ENCODE measurements around the gene CLHC1.
"Not testable (repeated sequence)": the region's sequence is repeated elsewhere in the genome, so short reads cannot be mapped to it uniquely, and the experiment has no call there.

The CLHC1 gene

DNA sequence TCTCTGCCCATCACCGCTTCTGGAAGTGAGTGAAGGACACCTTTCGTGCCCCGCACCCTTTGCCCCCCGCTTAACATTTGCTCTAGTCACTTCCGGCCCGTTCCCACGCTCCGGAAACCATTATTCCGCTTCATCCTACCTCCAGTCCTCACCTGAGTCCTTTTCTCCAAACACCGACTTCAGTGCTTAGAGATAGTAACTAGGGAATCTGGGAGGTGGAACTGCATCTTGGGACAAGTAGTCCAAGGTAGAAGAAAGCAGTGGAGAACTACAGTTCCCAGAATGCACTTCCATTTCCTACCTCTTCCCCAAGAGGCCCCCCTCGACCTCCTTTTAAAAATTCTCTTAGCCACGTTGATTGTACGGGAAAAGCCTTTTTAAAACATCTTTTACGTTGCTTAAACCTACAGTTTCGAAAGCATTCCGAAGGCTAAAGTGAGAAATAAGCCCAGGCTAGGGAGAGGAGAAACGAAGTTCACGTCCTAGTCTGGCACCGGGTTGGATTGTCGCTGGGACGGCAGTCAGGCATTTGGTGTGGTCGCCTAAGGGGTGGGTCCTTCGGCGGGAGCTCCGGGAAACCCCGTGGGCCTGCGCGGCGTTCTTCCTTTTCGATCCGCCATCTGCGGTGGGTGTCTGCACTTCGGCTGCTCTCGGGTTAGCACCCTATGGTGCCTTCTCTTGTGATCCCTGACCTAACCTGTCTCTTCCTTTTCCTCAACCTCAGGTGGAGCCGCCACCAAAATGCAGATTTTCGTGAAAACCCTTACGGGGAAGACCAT, at the start of gene CLHC1, which contains the start of gene RPS27A:
Gene CLHC1 (minus strand): TSS at position 210 of the 779 bp plus-strand sequence. CDS start 9,882 bp downstream, outside the sequence.
Gene RPS27A (plus strand): TSS at position 605 of the 779 bp plus-strand sequence. CDS start 137 bp downstream, at position 742.
- Mint-ChIP-seq H3K27ac (peak within 1 kb of the TSS; percentile 95), H3K9me3 (no peaks in the 10 kb centered on the region), H3K4me1 (ENCODE audit: low read depth) (peaks cover 48% of the 10 kb centered on the region), H3K36me3 (ENCODE audit: low read depth) (peaks cover 63% of the 10 kb centered on the region), H3K4me3 (peak within 1 kb of the TSS; percentile 100), H3K27me3 (ENCODE audit: low read depth) (no peaks in the 10 kb centered on the region)

DNA sequence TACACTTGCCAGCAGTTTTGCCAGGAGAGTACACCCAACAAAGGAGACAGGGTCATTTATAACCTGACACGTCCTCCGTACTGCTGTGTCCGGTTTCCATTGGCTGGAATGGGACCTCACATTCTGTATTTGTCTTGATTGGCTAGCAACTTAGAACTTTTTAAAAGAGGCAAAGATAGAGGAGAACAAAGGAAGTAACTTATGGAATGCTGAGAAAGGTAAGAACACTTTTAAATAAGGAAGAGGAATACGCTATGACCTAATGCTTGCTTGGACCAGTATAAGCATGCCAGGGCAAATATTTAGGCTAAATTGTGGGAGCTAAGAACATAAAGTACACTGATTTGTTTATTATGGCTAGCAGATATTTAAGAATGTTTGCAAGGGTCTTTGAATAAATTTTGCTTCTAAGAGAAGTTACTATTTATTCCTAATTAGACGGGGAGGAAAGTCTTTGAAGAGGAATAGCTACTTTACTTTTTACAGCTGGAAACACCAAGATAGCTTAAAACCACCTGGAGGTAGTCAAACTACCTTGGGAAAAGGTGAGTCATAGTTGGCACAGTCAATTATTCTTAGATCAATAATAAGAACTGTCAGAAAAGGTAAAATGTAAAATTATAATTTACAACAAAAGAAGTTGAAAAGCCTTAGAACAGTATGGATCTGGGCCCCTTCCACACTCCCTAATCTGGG, 48.9 kb upstream of the CLHC1 start:
- H3K27me3 Mint-ChIP-seq (ENCODE audit: low read depth); H3K36me3 Mint-ChIP-seq (ENCODE audit: low read depth); H3K9me3 Mint-ChIP-seq: not testable (repeated sequence)
- peak overlapping the region; percentile 31 for H3K4me3 Mint-ChIP-seq
- H3K4me1 Mint-ChIP-seq (ENCODE audit: low read depth), result peaks cover 12% of the 10 kb centered on the region
- H3K27ac Mint-ChIP-seq, result peak overlapping the region; percentile 55

DNA sequence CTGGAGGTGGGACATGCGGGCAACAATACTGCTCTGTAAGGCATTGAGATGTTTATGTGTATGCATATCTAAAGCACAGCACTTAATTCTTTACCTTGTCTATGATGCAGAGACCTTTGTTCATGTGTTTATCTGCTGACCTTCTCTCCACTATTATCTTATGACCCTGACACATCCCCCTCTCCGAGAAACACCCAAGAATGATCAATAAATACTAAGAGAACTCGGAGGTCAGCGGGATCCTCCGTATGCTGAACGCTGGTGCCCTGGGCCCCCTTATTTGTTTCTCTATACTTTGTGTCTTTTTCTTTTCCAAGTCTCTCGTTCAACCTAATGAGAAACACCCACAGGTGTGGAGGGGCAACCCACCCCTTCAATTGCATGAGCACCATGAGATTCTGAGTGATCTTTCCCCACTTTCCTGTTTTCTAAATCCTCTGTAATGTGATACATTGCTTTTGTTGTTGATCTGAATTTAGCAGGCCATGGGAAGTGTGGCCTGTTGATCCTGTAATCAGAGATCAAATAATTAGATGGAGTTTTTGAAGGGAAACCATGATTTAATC, 47.8 kb upstream of the CLHC1 start:
- H3K27ac Mint-ChIP-seq; H3K4me3 Mint-ChIP-seq; H3K27me3 Mint-ChIP-seq (ENCODE audit: low read depth); H3K36me3 Mint-ChIP-seq (ENCODE audit: low read depth); H3K9me3 Mint-ChIP-seq: not testable (repeated sequence)
- H3K4me1 Mint-ChIP-seq (ENCODE audit: low read depth), result peaks cover 12% of the 10 kb centered on the region

DNA sequence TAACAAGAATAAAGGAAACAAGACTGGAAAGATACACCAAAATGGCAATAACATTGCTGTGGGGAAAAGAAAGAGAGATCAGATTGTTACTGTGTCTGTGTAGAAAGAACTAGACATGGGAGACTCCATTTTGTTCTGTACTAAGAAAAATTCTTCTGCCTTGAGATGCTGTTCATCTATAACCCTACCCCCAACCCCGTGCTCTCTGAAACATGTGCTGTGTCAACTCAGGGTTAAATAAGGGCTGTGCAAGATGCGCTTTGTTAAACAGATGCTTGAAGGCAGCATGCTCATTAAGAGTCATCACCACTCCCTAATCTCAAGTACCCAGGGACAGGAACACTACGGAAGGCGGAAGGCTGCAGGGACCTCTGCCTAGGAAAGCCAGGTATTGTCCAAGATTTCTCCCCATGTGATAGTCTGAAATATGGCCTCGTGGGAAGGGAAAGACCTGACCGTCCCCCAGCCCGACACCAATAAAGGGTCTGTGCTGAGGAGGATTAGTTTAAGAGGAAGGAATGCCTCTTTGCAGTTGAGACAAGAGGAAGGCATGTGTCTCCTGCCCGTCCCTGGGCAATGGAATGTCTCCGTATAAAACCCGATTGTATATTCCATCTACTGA, 47.2 kb upstream of the CLHC1 start:
- peaks cover 12% of the 10 kb centered on the region for H3K4me1 Mint-ChIP-seq (ENCODE audit: low read depth)
- H3K27ac Mint-ChIP-seq; H3K9me3 Mint-ChIP-seq; H3K36me3 Mint-ChIP-seq (ENCODE audit: low read depth); H3K4me3 Mint-ChIP-seq; H3K27me3 Mint-ChIP-seq (ENCODE audit: low read depth): not testable (repeated sequence)

DNA sequence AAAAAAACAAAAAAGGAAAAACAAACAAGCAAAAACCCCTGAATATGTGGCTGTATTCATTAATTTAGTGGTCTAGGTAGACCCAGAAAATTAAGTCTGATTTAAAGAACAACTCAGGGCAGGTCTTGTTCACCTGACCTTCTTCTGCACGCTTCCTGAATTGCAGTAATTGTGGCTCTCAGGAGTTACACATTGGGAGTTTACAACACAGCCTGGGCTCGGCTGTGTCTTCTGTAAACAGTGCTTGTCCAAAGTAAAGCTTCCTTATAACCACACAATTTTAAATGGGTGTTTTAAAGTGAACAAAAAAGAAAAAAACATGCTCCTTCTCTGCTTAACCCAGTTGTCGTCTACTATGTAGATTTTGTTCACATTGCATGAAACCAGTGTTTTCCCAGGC, 45.2 kb upstream of the CLHC1 start:
- Mint-ChIP-seq H3K36me3 (ENCODE audit: low read depth) (no peaks in the 10 kb centered on the region), H3K4me1 (ENCODE audit: low read depth) (peaks cover 4% of the 10 kb centered on the region), H3K27me3 (ENCODE audit: low read depth) (peaks cover 5% of the 10 kb centered on the region), H3K27ac (no peak overlapping the region), H3K4me3 (no peak overlapping the region), H3K9me3 (no peaks in the 10 kb centered on the region)

DNA sequence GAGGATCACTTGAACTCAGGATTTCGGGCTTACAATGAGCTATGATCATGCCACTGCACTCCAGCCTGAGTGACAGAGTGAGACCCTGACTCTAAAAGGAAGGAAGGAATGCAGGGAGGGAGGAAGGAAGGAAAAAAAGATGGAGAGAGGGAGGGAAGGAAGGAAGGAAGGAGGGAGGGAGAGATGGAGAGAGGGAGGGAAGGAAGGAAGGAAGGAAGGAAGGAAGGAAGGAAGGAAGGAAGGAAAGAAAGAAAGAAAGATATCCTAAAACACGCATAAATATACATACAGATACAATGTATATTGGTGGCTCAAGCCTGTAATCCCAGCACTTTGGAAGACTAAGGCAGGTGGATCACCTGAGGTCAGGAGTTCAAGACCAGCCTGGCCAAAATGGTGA, 42.3 kb upstream of the CLHC1 start:
- not testable (repeated sequence) for H3K4me3 Mint-ChIP-seq; H3K27ac Mint-ChIP-seq; H3K27me3 Mint-ChIP-seq (ENCODE audit: low read depth); H3K9me3 Mint-ChIP-seq; H3K36me3 Mint-ChIP-seq (ENCODE audit: low read depth)
- peaks cover 10% of the 10 kb centered on the region for H3K4me1 Mint-ChIP-seq (ENCODE audit: low read depth)

DNA sequence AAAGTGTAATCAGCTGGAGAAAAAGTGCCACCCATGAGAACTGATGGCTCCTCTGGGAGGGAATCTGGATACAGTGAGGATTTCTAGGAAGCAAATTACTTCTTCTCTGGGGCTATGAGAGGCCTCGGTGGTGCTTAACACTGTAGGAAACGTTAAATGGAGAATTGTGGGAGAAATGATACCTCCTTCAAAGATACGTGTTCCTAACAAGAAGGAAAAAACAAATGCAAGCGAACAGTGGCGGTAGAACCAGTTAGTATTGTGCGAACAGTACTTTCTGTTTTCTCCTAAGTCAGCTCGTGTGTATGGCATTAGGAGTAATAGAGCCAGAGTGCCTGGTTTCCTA, 37.5 kb upstream of the CLHC1 start:
- Mint-ChIP-seq H3K4me1 (ENCODE audit: low read depth) (peaks cover 12% of the 10 kb centered on the region), H3K9me3 (no peaks in the 10 kb centered on the region)

DNA sequence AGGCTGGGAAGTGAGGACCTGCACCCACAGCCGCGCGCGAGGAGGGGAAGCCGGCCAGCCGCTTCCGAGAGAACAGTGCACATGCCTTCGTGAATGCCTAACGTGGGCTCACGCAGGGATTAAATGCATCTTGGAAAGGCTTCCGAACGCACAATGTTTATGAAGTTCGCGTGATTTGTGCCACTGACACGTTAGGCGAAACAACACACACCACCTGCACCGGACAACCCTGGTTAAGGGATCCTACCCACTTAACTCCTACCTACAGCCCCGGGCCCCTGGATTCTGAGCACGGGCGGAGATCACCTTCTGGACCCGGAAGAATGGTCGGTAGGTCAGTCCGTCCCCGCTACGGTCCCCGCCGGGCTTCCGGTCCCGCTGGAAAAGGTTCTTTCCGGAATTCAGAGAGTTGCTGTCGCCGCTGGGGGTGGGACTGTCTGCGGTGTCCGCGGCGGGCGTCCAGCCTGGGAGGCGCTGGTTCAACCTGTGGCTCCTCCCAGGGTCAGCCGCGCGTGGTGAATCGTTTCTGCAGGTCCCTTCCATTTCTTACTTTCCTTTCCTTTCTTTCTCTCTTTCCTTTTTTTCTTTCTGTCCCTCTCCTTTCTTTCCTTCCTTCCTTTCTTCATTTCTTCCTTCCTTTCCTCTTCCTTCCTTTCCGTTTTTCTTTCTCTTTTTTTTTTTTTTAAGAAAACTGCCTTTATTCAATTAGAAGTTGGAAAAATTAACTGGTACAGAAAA, 37.0 kb upstream of the CLHC1 start, which contains the start of gene MTIF2:
Gene MTIF2 (minus strand): TSS at position 325 of the 738 bp plus-strand sequence. CDS start 5,373 bp downstream, outside the sequence.
- H3K27ac Mint-ChIP-seq, result peak within 1 kb of the TSS; percentile 94
- H3K4me3 Mint-ChIP-seq, result peak within 1 kb of the TSS; percentile 100
- no peaks in the 10 kb centered on the region for H3K9me3 Mint-ChIP-seq
- H3K36me3 Mint-ChIP-seq (ENCODE audit: low read depth), result peaks cover 3% of the 10 kb centered on the region
- peaks cover 12% of the 10 kb centered on the region for H3K4me1 Mint-ChIP-seq (ENCODE audit: low read depth)
- H3K27me3 Mint-ChIP-seq (ENCODE audit: low read depth), result no peaks in the 10 kb centered on the region

More for the DNA sequence above, 37.5 kb upstream of the CLHC1 start:
- Mint-ChIP-seq H3K4me3 (peak overlapping the region; percentile 100), H3K27me3 (ENCODE audit: low read depth) (no peaks in the 10 kb centered on the region), H3K36me3 (ENCODE audit: low read depth) (no peaks in the 10 kb centered on the region), H3K27ac (peak overlapping the region; percentile 94)

DNA sequence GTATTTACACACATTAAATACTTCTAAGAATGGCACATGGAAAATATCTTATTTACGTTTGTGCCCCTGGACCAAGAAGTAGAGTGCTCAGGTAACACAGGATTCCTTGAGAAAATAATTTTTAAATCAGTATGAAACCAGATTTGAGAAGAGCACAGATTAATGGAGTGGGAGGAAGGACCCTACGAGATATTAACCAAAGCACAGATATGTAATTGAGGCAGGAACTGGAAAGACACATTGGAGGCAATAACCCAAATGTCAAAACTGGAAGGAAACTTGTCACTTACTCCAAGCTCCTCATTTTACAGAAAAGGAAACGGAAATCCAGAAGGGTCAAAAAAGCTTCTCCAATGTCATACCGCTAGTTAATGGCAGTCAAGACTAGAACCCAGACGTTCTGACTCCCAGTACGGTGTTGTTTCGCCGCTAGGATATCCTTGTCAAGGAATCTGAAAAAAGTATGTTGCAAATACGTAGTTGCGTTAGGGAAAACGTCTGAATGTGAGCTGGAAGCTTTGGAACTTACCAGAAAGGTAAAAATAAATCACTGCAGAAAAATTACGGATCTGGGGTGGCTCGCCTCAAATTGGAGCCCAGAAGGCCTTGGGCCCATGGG, 36.3 kb upstream of the CLHC1 start:
- H3K9me3 Mint-ChIP-seq, result no peaks in the 10 kb centered on the region
- peaks cover 12% of the 10 kb centered on the region for H3K4me1 Mint-ChIP-seq (ENCODE audit: low read depth)
- no peaks in the 10 kb centered on the region for H3K27me3 Mint-ChIP-seq (ENCODE audit: low read depth)
- H3K27ac Mint-ChIP-seq, result peak overlapping the region; percentile 94
- H3K36me3 Mint-ChIP-seq (ENCODE audit: low read depth), result peaks cover 3% of the 10 kb centered on the region
- H3K4me3 Mint-ChIP-seq, result peak overlapping the region; percentile 100

DNA sequence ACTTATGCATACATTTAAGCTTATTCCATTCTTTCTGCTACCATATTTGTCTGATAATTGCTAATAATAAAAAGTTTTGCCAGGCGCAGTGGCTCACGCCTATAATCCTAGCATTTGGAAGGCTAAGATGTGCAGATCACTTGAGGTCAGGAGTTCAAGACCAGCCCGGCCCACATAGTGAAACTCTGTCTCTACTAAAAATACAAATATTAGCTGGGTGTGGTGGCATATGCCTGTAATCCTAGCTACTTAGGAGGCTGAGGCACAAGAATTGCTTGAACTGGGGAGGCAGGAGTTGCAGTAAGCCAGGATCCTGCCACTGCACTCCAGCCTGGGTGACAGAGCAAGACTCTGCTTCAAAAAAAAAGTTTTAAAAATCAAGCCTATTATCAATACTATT, 27.5 kb upstream of the CLHC1 start:
- H3K36me3 Mint-ChIP-seq (ENCODE audit: low read depth); H3K9me3 Mint-ChIP-seq; H3K27me3 Mint-ChIP-seq (ENCODE audit: low read depth); H3K4me3 Mint-ChIP-seq; H3K27ac Mint-ChIP-seq; H3K4me1 Mint-ChIP-seq (ENCODE audit: low read depth): not testable (repeated sequence)

DNA sequence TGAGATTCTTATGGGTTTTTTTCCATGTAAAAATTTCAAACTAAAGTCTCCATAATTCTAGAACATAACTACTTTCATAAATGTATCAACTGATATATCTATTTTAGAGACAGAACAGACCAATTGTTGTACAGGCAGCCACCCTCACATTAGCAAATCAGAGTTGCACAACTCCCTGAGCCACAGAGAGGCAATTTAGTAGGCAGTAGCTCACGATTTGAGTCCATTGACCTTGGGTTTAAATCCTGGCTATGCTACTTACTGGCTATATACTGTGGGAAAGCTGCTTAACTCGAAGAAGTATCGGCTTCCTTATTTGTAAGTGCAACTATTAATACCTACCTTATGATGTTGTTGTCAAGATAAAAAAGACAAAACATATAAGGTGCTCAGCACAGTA, 20.7 kb upstream of the CLHC1 start:
- H3K27ac Mint-ChIP-seq, result no peak overlapping the region
- no peaks in the 10 kb centered on the region for H3K9me3 Mint-ChIP-seq
- H3K4me1 Mint-ChIP-seq (ENCODE audit: low read depth), result no peaks in the 10 kb centered on the region
- H3K27me3 Mint-ChIP-seq (ENCODE audit: low read depth), result no peaks in the 10 kb centered on the region
- no peak overlapping the region for H3K4me3 Mint-ChIP-seq
- peaks cover 17% of the 10 kb centered on the region for H3K36me3 Mint-ChIP-seq (ENCODE audit: low read depth)

DNA sequence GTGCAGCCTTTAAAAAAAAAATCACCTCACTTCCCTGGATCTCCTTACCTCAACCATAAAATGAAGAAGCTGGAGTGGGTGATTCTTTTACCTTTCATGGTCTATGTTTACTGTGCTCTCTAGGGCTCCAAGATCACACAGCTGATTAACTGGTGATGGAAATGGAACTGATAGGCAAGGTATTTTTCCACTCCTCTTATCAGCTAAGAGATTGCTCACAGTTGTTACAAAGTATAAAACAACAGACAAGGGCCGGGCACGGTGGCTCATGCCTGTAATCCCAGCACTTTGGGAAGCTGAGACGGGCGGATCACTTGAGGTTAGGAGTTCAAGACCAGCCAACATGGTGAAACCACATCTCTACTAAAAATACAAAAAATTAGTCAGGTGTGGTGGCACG, 14.9 kb upstream of the CLHC1 start:
- no peak overlapping the region for H3K27ac Mint-ChIP-seq
- no peak overlapping the region for H3K4me3 Mint-ChIP-seq
- no peaks in the 10 kb centered on the region for H3K27me3 Mint-ChIP-seq (ENCODE audit: low read depth)
- H3K4me1 Mint-ChIP-seq (ENCODE audit: low read depth), result peaks cover 3% of the 10 kb centered on the region
- H3K9me3 Mint-ChIP-seq, result no peaks in the 10 kb centered on the region
- peaks cover 11% of the 10 kb centered on the region for H3K36me3 Mint-ChIP-seq (ENCODE audit: low read depth)

DNA sequence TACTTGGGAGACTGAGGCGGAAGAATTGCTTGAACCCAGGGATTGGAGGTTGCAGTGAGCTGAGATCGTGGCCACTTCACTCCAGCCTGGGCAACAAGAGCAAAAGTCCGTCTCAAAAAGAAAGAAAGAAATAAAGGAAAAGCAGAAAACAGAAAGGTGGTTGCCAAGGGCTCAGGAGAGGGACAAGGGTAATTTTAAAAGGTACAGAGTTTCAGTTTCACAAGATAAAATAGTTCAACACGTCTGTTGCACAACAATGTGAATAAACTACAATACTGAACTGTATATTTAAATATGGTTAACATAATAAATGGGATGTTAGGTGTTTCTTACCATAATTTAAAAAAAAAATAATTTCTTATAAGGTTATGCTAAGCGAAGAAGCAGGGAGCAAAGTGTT, 13.3 kb upstream of the CLHC1 start:
- Mint-ChIP-seq H3K4me1 (ENCODE audit: low read depth) (peaks cover 3% of the 10 kb centered on the region), H3K4me3 (no peak overlapping the region), H3K27me3 (ENCODE audit: low read depth) (no peaks in the 10 kb centered on the region), H3K27ac (no peak overlapping the region), H3K36me3 (ENCODE audit: low read depth) (peaks cover 11% of the 10 kb centered on the region), H3K9me3 (no peaks in the 10 kb centered on the region)

DNA sequence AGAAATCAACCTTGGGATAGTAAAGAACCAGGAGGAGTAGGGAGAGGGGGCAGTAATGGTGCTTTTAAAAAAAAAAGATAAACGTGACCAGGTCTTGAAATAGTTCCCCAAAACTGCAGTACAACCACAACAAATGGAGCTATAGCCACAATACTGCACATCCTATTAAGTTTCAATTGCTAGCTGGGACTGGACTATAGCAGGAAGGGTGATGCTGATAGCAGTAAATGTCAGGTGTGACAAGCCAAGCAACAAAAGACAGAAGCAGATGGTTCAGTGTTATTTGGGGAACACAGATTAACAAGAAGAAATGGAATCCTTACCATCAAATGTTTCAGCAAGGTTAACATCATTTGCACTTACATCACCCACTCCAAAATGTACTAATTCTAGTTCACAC, 10.5 kb upstream of the CLHC1 start:
- Mint-ChIP-seq H3K4me3 (no peak overlapping the region), H3K36me3 (ENCODE audit: low read depth) (peaks cover 17% of the 10 kb centered on the region), H3K27me3 (ENCODE audit: low read depth) (no peaks in the 10 kb centered on the region), H3K9me3 (no peaks in the 10 kb centered on the region), H3K4me1 (ENCODE audit: low read depth) (peaks cover 3% of the 10 kb centered on the region), H3K27ac (no peak overlapping the region)
